Activated CD8-positive, alpha-beta memory T cell treated with anti-CD3 and anti-CD28 coated beads for 48 hours (primary cell): ENCODE data around the gene WDR64.

ENCODE experiments used
- DNase-seq, 3 experiments: peaks; one replicate each; pipeline ENCODE4 v3.0.0-alpha.2; 2020; ENCODE audit warnings: low read depth in 2 of 3, low spot score in 2 of 3

Gene WDR64

GRCh38 chr1:241652012-241652411, at the start of gene WDR64:
Gene WDR64 (plus strand): TSS chr1:241652281. CDS start chr1:241652485, 204 bp downstream.
- no peak for DNase-seq

GRCh38 chr1:241603731-241604245, 48.3 kb upstream of the WDR64 start:
- DNase-seq, result no peak

- no peak for DNase-seq
Observed at GRCh38 chr1:241605146-241605805, 46.8 kb upstream of the WDR64 start.

GRCh38 chr1:241606544-241606943, 45.5 kb upstream of the WDR64 start:
- DNase-seq, result no peak

DNA sequence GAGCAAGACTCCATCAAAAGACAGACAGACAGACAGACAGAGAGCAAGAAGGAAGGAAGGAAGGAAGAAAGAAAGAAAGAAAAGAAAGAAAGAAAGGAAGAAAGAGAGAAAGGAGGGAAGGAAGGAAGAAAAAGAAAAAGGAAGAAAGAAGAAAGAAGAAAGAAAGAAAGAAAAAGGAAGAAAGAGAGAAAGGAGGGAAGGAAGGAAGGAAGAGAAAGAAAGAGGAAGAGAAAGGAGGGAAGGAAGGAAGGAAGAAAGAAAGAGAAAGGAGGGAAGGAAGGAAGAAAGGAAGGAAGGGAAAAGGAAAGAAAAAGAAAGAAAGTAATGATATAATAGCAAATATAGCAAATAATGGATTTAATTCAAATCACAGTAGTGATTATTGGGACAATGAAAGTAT, 44.6 kb upstream of the WDR64 start:
- DNase-seq, result no peak

- DNase-seq, result no peak
Observed at GRCh38 chr1:241608379-241609033, 43.6 kb upstream of the WDR64 start.

DNA sequence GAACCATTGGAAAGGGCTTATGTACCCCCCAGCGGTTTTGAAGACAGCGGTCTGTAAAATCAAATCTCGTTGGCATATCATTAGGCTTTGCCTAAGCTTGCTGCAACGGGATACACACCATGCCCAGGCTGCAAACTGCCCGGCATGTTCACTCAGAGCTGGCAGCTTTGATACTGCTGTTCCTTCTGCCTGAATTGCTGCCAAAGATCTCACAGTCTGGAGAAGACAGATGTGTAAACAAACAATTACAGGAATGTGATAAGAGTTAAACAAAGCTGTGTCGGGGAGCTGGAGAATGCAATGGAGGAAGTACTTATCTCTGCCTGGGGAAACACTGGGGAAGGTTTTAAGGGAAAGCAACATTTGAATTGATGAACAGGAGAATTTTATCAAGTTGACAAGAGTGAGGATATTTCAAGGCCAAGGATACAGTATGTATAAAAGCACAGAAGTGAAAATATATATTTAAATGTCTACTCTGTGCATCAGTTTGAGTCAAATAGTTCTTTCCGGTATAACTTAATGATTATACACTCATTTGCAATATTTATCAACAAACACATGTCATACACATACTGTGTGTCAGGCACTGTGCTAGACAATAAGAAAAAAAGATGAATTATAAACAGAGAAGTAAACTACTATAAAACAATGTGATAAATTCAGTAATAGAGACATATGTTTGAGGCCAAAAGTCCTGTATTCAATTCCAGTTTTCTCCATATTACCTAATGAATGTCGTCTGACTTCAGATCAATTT, 41.8 kb upstream of the WDR64 start:
- no peak for DNase-seq

DNA sequence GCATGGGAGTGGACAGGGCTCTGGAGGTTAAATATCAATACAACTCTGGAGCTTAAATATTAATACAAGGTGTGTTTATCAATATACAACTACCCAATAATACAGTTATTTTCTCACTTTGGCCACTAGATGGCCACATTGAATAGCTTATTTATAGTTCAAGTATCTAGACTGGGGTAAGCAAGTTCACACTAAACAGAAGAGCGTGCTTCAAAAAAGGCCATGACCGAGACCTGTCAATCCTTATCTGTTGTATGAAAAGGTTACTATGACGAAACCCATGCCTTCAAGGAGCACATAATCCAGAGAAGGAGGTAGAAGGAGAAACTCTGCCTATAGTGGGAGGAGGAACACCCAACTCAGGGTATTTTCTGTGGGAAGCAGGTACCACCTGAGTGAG, 41.0 kb upstream of the WDR64 start:
- DNase-seq, result no peak

- no peak for DNase-seq
Observed at GRCh38 chr1:241611736-241612135, 40.3 kb upstream of the WDR64 start.

- DNase-seq, result no peak
Observed at GRCh38 chr1:241612533-241613477, 39.3 kb upstream of the WDR64 start.

DNA sequence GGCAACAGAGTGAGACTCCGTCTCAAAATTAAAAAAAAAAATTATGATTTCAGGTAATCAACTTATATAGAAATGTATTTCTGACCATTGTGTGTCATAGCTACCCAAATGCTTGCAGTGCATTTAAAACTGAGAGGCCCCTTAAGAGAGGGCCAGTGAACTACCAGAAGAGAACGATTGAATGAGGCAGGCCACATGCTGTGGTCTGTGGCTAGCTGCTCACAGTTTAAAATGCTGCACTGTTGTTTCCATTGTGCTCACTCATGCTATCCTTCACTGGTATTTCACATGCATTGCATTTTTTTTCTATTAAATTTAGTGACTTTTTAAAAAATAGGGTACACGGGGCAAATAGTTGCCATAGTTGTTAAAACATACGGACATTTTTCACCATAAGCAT, 37.9 kb upstream of the WDR64 start:
- no peak for DNase-seq

GRCh38 chr1:241614572-241614971, 37.5 kb upstream of the WDR64 start:
- DNase-seq, result no peak

- no peak for DNase-seq
Observed at GRCh38 chr1:241615043-241615974, 36.8 kb upstream of the WDR64 start.

GRCh38 chr1:241617426-241617825, 34.7 kb upstream of the WDR64 start:
- DNase-seq, result no peak

GRCh38 chr1:241622669-241623068, 29.4 kb upstream of the WDR64 start:
- DNase-seq, result no peak

DNA sequence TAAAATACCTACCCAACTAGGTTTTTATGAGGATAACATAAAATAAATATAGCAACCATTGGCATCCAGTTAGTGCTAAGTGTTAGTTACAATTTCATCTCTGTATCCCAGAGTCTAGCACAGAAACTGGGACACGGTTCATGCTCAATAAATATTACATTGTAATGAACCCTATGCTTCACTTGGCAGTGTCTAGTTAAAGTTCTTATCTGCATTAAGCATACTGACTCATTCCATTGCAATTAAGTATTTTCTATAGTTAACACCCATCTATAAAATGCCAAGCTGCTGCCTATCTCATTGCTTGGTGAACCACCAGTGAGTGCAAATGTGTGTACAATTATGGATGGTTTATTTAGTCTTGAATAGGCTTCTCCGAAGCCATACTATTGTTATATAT, 27.1 kb upstream of the WDR64 start:
- no peak for DNase-seq

DNA sequence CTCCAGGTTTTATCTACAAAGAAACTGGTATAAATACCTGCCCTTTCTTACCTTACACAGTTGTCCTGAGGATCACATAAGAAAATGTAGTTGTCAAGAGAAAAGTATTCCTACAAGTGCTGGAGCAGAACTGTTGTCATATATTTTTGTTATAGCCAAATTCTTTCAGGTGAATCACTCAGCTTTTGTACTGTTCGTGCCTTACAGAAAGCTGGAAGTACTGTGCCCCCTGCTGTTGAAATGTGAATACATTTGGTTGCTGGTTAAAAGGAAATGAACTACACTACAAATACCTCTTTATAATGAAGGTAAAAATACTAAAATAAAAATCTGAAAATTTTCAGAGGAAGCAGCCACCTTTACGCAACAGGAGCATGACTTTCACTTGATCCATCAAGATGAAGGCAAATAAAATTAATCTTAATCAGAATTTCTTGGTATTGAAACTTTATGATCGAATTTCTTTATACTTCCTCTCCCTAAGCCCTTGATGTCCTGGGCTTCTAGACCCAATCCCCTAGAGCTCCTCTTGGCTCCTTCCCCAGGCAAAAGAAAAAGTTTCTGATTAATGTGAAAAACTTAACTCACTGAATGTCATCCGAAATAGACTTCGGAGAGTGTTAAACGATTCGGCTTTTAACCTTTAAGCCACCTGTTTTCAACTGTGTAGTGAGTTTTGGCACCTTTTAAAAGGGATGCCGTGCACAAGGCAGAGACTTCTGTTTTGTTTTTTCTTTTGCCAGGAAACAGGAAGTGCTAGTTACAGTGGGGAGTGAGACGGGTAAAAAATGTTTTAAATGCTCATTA, 24.4 kb upstream of the WDR64 start:
- no peak for DNase-seq

DNA sequence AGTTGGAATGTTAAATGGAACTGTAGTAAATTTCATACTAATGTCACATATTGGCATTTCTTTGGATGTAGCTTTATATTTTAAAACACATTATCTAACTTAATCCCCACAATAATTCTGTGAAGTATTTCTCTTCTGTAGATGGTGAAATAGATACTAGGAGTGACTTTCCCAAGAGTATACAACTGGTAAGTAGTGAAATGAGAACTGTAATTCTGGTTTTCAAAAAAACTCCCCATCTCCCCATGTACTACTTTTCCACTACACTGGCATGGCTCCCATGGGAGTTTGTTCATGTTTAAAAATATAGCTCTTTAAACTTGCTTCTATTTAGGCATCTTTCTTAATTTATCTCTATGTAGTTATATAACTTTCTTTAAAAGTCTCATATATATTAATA, 22.1 kb upstream of the WDR64 start:
- DNase-seq, result no peak

DNA sequence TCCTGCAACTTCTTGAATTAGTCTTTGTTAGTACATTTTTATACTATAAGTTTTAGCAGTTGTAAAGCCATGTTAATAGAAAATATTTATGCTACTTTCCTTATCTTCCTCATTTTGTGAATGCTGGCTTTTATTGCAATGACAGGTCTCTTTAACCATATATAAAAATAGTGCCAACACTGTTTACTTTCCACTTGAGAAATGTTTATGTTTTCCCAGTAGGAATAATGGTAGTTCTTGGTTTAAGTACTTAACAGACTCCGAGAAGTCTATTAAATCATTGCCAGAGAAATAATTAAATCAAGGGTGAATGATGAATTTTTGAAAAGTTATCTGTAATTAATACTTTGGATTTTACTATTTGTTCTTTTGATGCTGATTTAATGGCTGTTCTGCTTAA, 21.6 kb upstream of the WDR64 start:
- no peak for DNase-seq
